ENCODE data around the gene VIPR1. TPM values are rescaled to one million over a fixed set of nuclear protein-coding genes. Genes with fewer than 3 reads are reported as not detected.

Gene VIPR1
- total and polyA plus RNA-seq, 8 donors: 7.8 to 82.5 (median 11.0) TPM

- Histone ChIP-seq H3K27me3 (peaks cover 7 to 27% of the 10 kb centered on the region in 2 donors), H3K4me1 (peaks cover 7 to 54% of the 10 kb centered on the region in 2 donors), H3K9me3 (no peaks in the 10 kb centered on the region), H3K27ac (peak overlapping the region in 1 of 2 donors; percentile 47), H3K36me3 (no peaks in the 10 kb centered on the region), H3K4me3 (no peak overlapping the region)
- TF ChIP-seq CTCF (IDR thresholded peaks at IDR 0.05): no peak
- intact Hi-C loops (cut with DNase I): no loop called here
- DNase-seq: peak in 1 of 4 donors; percentile 18
- no peak for ATAC-seq
Measured at GRCh38 chr3:42505849-42506410, 3.5 kb downstream of the VIPR1 start.

GRCh38 chr3:42507252-42507651 is 4.8 kb downstream of the VIPR1 start:
- peak; percentile 76 for ATAC-seq
- peak overlapping the region; percentile 19 to 45 for H3K27ac ChIP-seq
- H3K4me1 ChIP-seq: peaks cover 7 to 54% of the 10 kb centered on the region in 2 donors
- no peak for TF ChIP-seq CTCF (IDR thresholded peaks at IDR 0.05)
- peak in 2 of 4 donors; percentile 52 to 56 for DNase-seq
- no peaks in the 10 kb centered on the region for H3K9me3 ChIP-seq
- no peak overlapping the region for H3K4me3 ChIP-seq
- intact Hi-C loops (cut with DNase I): no loop called here
- no peaks in the 10 kb centered on the region for H3K36me3 ChIP-seq
- H3K27me3 ChIP-seq: peaks cover 0 to 14% of the 10 kb centered on the region in 2 donors

GRCh38 chr3:42507761-42508335 is 5.4 kb downstream of the VIPR1 start:
- TF ChIP-seq CTCF (IDR thresholded peaks at IDR 0.05): no peak
- ATAC-seq (no peak), DNase-seq (peak in 1 of 4 donors; percentile 19)
- Histone ChIP-seq H3K4me3 (no peak overlapping the region), H3K4me1 (peaks cover 7 to 49% of the 10 kb centered on the region in 2 donors), H3K9me3 (no peaks in the 10 kb centered on the region), H3K36me3 (no peaks in the 10 kb centered on the region), H3K27me3 (peaks cover 0 to 8% of the 10 kb centered on the region in 2 donors), H3K27ac (peak overlapping the region; percentile 10 to 45)
- intact Hi-C loops (cut with DNase I): no loop called here

- peaks cover 0 to under 1% of the 10 kb centered on the region in 2 donors for H3K27me3 ChIP-seq
- no peak for ATAC-seq
- DNase-seq: peak in 1 of 4 donors; percentile 2
- H3K9me3 ChIP-seq: no peaks in the 10 kb centered on the region
- TF ChIP-seq CTCF (IDR thresholded peaks at IDR 0.05): no peak
- peak overlapping the region; percentile 10 to 45 for H3K27ac ChIP-seq
- intact Hi-C loops (cut with DNase I): no loop called here
- H3K36me3 ChIP-seq: peaks cover 0 to 6% of the 10 kb centered on the region in 2 donors
- peaks cover 7 to 44% of the 10 kb centered on the region in 2 donors for H3K4me1 ChIP-seq
- H3K4me3 ChIP-seq: no peak overlapping the region
Measured at GRCh38 chr3:42508562-42508961, 6.1 kb downstream of the VIPR1 start.

- Histone ChIP-seq H3K9me3 (no peaks in the 10 kb centered on the region), H3K4me3 (no peak overlapping the region), H3K27ac (peak overlapping the region; percentile 8 to 45), H3K36me3 (peaks cover 0 to 11% of the 10 kb centered on the region in 2 donors), H3K4me1 (peaks cover 7 to 44% of the 10 kb centered on the region in 2 donors), H3K27me3 (no peaks in the 10 kb centered on the region)
- no peak for DNase-seq
- intact Hi-C loops (cut with DNase I): no loop called here
- no peak for ATAC-seq
- no peak for TF ChIP-seq CTCF (IDR thresholded peaks at IDR 0.05)
Measured at GRCh38 chr3:42509111-42509510, 6.7 kb downstream of the VIPR1 start.

All from left lung (tissue), 10 donors.